ENCODE results near the gene DLG2.
"Not testable (repeated sequence)": the region's sequence is repeated elsewhere in the genome, so short reads cannot be mapped to it uniquely, and the experiment has no call there.

DLG2 gene

DNA sequence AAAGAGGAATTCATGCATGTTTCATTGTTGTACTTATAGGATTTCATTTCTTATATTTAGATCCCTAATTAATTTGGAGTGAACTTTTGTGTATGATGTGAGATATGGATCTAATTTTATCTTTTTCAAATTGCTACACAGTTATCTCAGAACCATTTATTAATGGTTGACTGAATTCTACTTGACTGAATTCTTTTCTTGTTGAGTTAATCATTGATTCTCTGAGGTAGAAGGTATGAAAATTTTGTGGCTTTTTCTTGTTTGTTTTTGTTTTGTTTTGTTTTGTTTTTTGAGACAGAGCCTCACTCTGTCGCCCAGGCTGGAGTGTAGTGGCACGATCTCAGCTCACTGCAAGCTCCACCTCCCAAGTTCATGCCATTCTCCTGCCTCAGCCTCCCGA lies 286.3 kb downstream of the DLG2 start:
- DNase-seq (ENCODE audit: low read depth, low spot score) = not testable (repeated sequence)

- DNase-seq (ENCODE audit: low read depth, low spot score) = no peak
Measured at GRCh38 chr11:85318573-85318972, 308.6 kb downstream of the DLG2 start.

DNA sequence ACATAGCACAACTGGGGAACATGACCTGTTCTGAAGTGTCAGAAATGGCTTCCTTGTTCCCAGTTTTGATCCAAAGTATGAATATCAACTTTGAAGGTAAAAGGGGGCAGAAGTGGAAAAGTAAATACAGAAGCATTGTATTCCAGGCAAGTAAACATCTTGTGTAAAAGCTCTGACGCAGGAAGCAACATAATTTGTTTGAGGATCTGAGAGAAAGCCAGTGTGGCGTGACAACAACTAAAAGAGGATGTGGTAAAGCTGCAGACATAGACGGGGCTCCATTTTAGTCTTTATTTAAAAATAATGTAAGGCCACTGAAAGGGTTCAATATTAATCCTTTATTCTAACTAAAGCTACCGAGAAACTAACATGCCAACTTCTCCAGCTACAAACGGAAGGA lies 310.2 kb downstream of the DLG2 start:
- no peak for DNase-seq (ENCODE audit: low read depth, low spot score)

- no peak for DNase-seq (ENCODE audit: low read depth, low spot score)
Measured at GRCh38 chr11:85313741-85314140, 313.4 kb downstream of the DLG2 start.

GRCh38 chr11:85310479-85310878 lies 316.7 kb downstream of the DLG2 start:
- no peak for DNase-seq (ENCODE audit: low read depth, low spot score)

- DNase-seq (ENCODE audit: low read depth, low spot score) = no peak
Measured at GRCh38 chr11:85307366-85307765, 319.8 kb downstream of the DLG2 start.

GRCh38 chr11:85301895-85302678 lies 325.1 kb downstream of the DLG2 start:
- no peak for DNase-seq (ENCODE audit: low read depth, low spot score)

GRCh38 chr11:85299258-85299942 lies 327.7 kb downstream of the DLG2 start:
- DNase-seq (ENCODE audit: low read depth, low spot score) = no peak

GRCh38 chr11:85295694-85296271 lies 331.4 kb downstream of the DLG2 start:
- DNase-seq (ENCODE audit: low read depth, low spot score) = no peak

- DNase-seq (ENCODE audit: low read depth, low spot score) = no peak
Measured at GRCh38 chr11:85281550-85281949, 345.6 kb downstream of the DLG2 start.

- no peak for DNase-seq (ENCODE audit: low read depth, low spot score)
Measured at GRCh38 chr11:85279267-85279666, 347.9 kb downstream of the DLG2 start.

- DNase-seq (ENCODE audit: low read depth, low spot score) = no peak
Measured at GRCh38 chr11:85277693-85278092, 349.5 kb downstream of the DLG2 start.

DNA sequence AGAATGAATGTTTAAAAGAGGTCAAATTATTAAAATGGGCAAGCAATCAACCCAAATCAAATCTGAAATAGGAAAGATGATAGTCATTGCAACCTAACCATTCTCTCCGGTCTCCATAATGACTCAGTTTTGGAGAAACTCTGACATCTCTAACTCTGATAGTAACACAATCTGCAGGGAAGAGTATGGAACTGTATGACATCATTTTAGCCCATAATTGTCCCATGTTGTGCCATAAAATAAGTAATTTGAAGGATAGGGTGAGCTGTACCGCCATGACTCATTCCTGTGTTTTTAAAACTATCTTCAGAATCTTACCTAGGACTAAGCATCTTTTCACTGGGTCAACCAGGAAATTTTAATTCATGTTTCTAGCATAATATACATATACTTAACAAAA lies 350.8 kb downstream of the DLG2 start:
- no peak for DNase-seq (ENCODE audit: low read depth, low spot score)

GRCh38 chr11:85270315-85270714 lies 356.8 kb downstream of the DLG2 start:
- DNase-seq (ENCODE audit: low read depth, low spot score) = not testable (repeated sequence)

DNA sequence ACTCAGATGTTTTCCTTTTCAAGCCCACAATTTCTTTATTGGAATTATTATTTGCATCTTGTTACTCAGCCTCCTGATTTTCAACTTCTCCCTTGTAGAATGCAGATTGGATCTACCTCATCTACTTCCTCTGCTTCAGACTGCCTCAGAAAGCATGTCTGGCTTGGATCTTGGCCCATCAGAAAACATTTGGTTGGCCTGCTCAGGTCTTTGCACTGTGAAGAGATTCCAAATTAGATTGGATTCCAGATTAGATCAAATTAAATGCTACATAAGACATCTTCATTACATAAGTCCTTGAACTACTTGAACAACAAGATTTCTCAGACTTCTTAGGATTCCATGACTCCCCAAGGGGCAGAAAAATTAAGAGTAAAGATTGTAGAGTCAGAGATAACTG lies 358.0 kb downstream of the DLG2 start:
- DNase-seq (ENCODE audit: low read depth, low spot score) = no peak

- no peak for DNase-seq (ENCODE audit: low read depth, low spot score)
Measured at GRCh38 chr11:85266646-85267045, 360.5 kb downstream of the DLG2 start.

DNA sequence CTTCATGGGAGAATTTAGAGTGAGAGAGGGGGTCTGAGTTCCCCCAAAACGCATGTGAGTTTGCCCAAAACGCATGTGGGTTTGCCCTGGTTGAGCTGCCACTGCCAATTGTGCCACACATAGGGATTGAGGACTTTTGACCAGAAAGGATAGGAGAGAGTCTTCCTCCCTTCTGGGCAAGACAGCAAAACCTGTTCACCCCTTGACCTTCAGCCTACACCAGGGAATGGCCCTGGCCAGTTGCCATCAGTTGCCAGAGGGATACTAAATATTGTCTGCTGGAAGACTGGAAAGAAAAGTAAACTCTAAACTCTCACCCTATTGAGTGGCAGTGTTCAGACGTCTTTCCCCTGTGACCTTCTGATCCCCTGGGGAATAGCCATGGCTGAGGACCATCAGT lies 363.8 kb downstream of the DLG2 start:
- DNase-seq (ENCODE audit: low read depth, low spot score) = no peak

DNA sequence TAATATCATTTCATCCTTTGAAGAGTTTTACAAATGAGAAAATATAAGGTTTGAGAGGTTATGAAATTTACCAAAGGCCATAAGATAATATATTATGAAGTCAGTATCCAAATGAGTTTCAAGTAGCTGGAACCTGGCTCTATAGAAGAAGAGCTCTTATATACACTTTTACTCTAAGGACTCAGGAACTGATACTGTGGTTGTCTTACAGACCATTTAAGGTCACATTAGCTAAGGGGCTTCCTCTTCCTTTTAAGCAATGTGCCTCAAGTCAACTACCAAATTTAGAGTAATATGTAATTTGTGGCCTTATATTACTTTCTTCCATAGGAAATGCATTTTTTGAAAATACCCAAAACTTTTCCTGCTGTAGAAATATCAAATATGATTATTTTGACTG lies 369.3 kb downstream of the DLG2 start:
- DNase-seq (ENCODE audit: low read depth, low spot score) = no peak

DNA sequence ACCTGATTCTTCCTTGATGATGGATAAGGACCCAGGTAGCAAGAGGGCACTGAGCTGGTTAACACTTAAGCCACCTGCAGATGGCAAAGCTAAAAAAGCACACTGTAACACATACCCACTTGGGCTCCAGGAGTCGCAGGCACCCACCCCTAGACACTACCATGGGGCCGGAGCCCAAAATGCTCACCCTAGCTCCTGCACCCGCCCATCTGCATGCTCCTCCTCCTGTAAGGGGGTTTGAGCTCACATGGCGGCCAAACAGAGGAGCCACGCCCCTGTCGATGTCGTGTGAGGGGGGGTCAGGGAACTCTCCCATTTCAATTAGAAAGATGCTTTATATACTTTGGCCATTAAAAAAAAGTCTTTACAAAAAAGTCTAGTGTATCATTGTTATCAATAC lies 370.7 kb downstream of the DLG2 start:
- DNase-seq (ENCODE audit: low read depth, low spot score) = no peak

DNA sequence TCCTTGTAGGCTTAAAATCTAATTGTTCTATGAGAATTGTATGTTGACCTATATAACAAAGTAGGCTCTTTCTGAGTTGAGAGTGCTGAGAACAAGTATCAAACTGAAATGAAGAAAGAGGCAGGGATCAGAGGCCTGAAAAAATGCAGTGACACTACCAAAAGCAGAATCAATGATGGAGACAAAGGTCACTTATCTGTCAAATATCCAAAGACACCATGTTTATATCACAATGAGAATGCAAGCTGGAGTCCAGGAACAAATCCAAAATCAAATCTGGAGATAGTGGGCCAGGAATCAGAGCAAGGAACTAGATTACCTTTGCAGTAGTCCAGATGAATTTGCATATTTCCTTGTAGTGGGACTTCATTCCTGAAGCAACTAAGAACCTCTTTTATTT lies 377.7 kb downstream of the DLG2 start:
- DNase-seq (ENCODE audit: low read depth, low spot score) = no peak

DNA sequence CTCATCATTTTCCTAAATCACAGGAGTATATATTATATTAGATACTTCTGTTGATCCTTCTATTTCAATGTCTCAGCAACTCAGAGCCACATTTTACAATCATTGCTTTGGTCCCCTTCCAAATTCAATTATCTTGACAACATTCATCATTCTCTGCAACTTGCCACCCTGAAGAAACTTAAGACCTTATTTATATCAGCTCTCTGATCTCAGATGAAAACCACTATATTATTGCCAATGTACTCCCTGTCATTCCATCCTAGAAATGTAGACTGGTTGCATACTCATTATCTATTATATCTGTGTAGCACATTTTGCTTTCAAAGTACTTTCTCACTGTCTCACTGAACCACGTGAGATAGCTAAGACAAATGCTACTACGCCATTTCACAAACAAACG lies 379.3 kb downstream of the DLG2 start:
- DNase-seq (ENCODE audit: low read depth, low spot score) = no peak

- no peak for DNase-seq (ENCODE audit: low read depth, low spot score)
Measured at GRCh38 chr11:85238906-85239305, 388.2 kb downstream of the DLG2 start.

- DNase-seq (ENCODE audit: low read depth, low spot score) = not testable (repeated sequence)
Measured at GRCh38 chr11:85238038-85238437, 389.1 kb downstream of the DLG2 start.

Data from activated CD4-positive, CD25-positive, alpha-beta regulatory T cell treated with anti-CD3 and anti-CD28 coated beads, Interleukin-2, amount 50 U/mL, for 16 hours (primary cell).